HG03135 (cell line): ENCODE results near the gene TRIM62.

ENCODE experiments used
- ATAC-seq: cut with Tn5 transposase; IDR thresholded peaks from one replicate; pipeline ENCODE4 v1.9.1; 2021; ENCODE audit warnings: mild to moderate bottlenecking, moderate library complexity; ENCODE audit not compliant: unreplicated experiment

TRIM62 gene

DNA sequence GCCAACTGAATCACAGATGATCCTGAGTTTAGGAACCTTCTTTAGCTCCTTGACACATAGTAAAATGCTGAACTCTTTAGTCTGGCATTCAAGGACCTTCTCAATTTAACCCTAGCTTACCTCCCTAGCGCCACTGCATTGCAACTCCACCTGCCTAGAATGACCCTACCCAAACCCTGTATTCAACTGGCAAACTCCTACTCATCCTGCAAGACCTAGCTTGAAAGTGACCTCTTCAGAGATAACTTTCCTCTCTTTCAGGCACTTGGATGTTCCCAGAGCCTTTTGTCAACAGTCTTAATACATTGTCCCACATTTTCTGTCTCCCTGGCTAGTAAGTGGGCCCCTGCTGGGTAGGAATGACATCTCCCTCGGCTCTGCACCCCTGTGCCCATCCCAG is 19.7 kb downstream of the TRIM62 start:
- no peak for ATAC-seq

DNA sequence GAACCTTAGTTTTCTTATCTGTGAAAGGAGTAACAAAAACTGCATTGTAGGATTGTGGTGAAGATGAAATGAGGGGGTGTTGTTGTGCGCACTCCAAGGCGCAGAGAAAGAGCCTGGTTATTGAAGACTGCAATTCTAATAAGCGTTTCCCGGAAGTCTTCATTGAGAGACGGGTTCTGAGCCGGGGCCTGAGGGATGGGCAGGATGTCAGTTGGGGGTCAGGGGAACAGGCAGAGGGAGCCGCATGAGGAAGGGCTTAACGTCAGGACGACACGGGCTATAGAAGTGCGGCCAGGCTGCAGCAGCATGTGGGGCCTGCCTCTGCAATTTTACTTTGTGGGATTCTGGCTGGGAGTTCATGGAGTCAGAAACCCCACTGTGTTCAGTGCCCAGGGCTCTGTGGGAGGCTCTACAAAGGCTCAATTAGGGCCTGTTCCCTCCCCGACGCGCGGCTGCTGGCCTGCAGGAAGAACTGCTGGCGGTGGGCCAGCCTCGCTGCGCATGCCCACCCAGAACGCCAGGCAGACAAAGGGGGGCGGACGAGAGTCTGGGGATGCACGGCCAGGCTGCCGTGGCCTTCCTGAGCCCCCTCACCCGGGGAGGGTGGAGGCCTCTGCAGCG is 20.7 kb downstream of the TRIM62 start:
- no peak for ATAC-seq

- ATAC-seq = no peak
Observed at GRCh38 chr1:33159577-33159976, 22.3 kb downstream of the TRIM62 start.

- no peak for ATAC-seq
Observed at GRCh38 chr1:33158366-33158765, 23.5 kb downstream of the TRIM62 start.

- ATAC-seq = no peak
Observed at GRCh38 chr1:33157131-33157530, 24.7 kb downstream of the TRIM62 start.

DNA sequence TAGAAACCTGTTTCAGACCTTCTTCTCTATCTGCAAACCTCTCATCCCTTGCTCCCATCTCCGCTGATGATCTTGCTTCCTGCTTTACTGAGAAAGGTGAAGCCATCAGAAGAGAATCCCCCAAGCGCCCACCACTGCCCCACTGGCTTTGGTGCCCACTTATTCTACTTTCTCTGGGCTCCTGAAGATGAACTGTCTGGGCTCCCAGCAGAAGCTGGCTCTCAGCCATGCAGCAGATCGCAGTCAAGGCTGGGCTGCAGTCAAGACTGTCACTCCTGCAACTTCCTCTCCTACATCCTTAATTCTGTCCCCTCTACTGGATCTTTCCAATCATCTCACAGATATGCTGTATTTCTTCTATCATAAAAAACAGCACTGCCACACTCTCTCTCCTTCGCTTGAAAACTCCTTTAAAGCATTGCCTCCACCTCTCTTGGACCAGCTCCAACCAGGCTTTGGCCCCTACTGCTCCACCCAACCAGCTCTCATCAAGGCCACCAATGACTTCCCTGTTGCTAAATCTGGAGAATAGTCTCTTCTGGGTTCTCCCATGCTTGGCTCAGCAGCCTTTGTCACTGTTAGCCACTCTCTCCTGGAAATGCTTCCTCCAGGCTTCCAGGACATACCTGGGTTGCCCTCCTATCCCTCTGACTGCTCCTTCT is 25.8 kb downstream of the TRIM62 start:
- no peak for ATAC-seq

GRCh38 chr1:33153650-33154049 is 28.2 kb downstream of the TRIM62 start:
- ATAC-seq = no peak

DNA sequence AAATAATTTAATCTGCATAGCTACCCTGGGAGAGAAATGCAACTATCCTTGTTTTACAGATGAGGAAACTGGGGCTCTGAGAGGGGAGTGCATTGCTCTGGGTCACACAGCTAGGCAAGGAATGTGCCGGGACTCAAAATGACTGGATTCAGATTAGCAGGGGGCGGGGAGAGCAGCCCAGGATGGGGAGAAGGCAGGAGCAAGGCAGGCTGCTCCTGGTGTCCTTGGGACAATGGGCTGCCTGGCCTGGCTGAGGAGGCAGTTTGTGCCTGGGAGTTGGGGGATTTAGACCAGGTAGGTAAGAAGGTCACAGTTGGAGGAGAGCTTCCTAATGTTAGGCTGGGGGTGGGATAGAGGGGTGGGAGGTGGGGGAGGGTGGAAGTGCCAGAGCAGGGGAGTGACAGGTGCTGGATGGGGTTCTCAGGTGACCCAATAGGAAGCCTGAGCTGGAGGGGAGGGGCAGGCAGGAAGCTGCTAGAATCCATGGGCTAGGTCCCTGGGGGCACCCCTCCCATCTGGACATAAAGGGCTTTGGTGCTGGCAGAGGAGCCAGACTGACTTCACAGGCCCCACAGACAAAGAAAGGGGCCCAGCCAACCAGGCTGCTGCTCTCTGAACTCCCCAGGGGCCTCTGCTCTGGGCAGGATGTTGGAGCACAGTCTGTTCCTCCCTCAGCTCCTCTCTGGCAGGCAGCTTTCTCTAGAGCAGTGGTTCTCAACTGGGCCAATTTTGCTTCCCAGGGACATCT is 29.0 kb downstream of the TRIM62 start:
- no peak for ATAC-seq

GRCh38 chr1:33151116-33151515 is 30.7 kb downstream of the TRIM62 start:
- ATAC-seq = no peak

DNA sequence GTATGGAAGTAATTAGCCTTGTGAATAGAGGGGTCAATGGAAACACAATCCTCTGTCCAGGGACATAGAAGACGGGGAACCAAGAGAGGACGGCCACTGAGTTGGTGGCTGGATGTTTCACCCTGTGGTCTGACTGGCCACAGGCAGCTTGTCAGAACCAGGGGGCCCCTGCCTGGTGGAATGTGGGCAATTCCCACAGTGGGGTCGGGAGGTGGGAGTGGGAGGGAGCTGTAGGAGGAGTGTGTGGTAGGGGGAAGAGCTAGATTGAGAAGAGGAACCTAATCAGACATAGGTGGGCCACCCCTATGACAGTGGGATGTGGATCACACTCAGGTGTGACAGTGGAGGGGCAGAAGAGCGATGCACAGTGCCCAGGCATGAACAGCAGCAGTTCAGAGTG is 31.3 kb downstream of the TRIM62 start:
- ATAC-seq = no peak

DNA sequence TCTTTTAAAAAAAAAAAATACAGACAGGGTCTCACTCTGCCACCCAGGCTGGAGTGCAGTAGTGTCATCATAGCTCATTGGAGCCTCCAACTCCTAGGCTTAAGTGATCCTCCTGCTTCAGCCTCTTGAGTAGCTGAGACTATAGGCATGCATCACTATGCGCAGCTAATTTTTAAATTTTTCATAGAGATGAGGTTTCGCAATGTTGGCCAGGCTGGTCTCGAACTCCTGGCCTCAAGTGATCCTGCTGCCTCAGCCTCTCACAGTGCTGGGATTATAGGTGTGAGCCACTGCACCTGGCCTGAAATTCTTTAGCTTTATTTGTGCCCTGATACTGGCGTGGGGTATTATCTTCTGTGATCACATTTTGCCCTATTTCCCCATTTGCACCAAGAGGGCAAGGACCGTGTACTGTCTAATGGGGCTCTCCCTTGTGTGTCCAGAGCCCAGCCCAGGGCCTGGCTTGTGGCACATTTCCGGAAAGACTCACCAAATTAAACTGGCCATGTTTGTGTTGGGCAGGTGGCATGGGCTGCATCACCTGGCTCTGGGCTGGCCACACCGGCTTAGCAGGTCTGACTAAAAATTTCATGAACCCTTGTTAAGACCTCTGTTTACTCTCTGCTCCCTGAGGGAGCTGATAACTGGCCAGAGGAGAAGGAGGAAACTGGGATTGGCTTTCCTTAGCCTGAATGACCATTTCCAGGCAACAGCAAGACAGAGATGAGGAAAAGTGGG is 32.2 kb downstream of the TRIM62 start:
- no peak for ATAC-seq

GRCh38 chr1:33148615-33149014 is 33.2 kb downstream of the TRIM62 start:
- ATAC-seq = no peak

DNA sequence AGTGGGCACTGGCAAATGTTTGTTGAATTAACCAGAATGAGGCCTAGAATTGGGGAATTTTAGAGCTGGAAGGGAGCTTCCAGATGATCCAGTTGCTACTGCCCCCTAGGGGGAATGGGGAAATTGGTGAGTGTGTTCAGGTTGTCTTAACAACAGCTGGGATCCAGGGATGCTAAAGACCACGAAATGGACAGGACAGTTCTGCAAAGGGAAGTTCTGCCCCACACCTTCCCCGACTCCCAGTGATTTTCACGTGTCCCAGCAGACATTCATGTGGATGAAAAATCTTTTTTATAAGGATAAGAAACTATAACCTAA is 33.9 kb downstream of the TRIM62 start:
- ATAC-seq = no peak

GRCh38 chr1:33147275-33147996 is 34.4 kb downstream of the TRIM62 start:
- no peak for ATAC-seq

- no peak for ATAC-seq
Observed at GRCh38 chr1:33146003-33146402, 35.8 kb downstream of the TRIM62 start.

- ATAC-seq = no peak
Observed at GRCh38 chr1:33143698-33144097, 38.1 kb downstream of the TRIM62 start.

DNA sequence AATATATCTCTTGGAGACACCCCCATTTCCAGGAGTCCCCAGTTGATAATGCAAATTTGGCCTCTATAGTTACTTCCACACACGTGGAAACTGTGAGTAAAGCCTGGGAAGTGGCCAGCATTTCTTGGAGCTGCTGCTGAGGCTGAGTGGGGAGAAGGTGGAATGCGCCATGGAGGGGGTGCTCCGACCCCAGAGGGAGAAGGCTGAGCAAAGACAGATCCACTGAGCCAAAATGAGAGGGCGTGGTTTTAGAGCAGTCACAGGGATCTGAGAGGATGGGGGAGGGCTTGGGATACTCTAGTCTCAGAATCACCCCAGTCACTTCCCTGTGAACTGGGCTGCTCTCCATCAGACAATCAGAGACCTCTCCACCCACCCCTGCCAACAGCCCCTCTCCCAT is 38.7 kb downstream of the TRIM62 start:
- no peak for ATAC-seq

DNA sequence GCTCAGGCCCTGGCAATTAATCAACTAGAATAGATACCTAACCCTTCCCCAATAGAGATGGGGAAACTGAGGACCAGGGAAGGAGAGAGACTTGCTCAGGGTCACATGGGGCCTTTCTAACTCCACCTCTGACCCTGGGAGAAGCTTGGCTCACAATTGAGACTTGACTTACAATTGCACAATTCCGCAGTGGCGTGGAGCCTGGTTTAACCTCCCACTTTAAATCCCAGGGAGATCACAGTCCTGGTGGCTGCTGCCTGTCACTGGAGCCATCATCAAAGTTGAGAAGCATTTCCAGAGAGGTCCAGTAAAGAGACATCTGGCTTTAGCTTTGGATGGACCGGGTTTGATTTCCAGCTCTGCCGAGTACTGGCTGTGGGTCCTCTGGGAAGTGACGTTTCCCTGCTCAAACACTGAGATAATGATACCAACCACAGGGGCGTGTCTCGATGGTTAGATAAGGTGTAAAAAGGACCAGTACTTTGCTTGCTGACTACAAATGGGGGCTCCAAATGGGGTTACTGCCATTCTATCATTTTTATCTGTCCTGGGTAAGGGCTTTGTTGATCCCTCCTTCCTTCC is 39.3 kb downstream of the TRIM62 start:
- ATAC-seq = no peak

DNA sequence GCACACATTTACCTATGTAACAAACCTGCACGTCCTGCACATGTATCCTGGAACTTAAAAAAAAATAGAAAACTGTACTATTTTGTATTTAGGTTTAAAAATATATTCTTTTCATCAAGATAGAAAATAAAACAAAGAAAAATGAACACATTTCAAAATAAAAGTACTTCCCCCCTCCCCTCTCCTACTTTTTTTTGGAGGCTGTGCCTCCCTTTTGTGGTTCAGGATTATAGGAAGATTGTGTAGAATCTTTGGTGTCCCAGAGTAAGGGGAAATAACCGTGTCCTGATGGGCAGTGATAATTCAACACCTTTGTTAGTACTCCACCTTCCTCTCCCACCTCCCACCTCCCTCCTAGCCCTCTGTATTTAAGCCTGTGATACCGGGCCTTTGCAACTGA is 40.1 kb downstream of the TRIM62 start:
- no peak for ATAC-seq

GRCh38 chr1:33141216-33141615 is 40.6 kb downstream of the TRIM62 start:
- no peak for ATAC-seq
